ENCODE results near the gene SKIC2.

SKIC2 gene

GRCh38 chr6:31945507-31946369 is 13.2 kb upstream of the SKIC2 start, which contains the start of gene CFB:
Gene CFB (plus strand): TSS chr6:31946095. CDS start chr6:31946222, 127 bp downstream.
- DNase-seq, result no peak

GRCh38 chr6:31946370-31946885 is 12.5 kb upstream of the SKIC2 start:
- DNase-seq, result no peak

GRCh38 chr6:31947070-31947675 is 11.8 kb upstream of the SKIC2 start:
- no peak for DNase-seq

- DNase-seq, result no peak
Measured at GRCh38 chr6:31947864-31948263, 11.1 kb upstream of the SKIC2 start.

GRCh38 chr6:31948306-31948705 is 10.7 kb upstream of the SKIC2 start:
- no peak for DNase-seq

- DNase-seq, result no peak
Measured at GRCh38 chr6:31948753-31949413, 10.1 kb upstream of the SKIC2 start.

GRCh38 chr6:31949926-31950548 is 8.9 kb upstream of the SKIC2 start:
- DNase-seq, result no peak

GRCh38 chr6:31952140-31952805 is 6.7 kb upstream of the SKIC2 start:
- DNase-seq, result peak; percentile 44

- DNase-seq, result no peak
Measured at GRCh38 chr6:31952890-31953289, 6.1 kb upstream of the SKIC2 start.

- no peak for DNase-seq
Measured at GRCh38 chr6:31954511-31954910, 4.5 kb upstream of the SKIC2 start.

- DNase-seq, result no peak
Measured at GRCh38 chr6:31956796-31957195, 2.2 kb upstream of the SKIC2 start.

- no peak for DNase-seq
Measured at GRCh38 chr6:31958412-31958740, 599 bp upstream of the SKIC2 start.

GRCh38 chr6:31961616-31962015 is 2.6 kb downstream of the SKIC2 start:
- no peak for DNase-seq

- no peak for DNase-seq
Measured at GRCh38 chr6:31963921-31964320, 4.9 kb downstream of the SKIC2 start.

GRCh38 chr6:31965700-31966099 is 6.7 kb downstream of the SKIC2 start:
- no peak for DNase-seq

- no peak for DNase-seq
Measured at GRCh38 chr6:31966506-31966905, 7.5 kb downstream of the SKIC2 start.

GRCh38 chr6:31966997-31967925 is 8.3 kb downstream of the SKIC2 start:
- no peak for DNase-seq

- DNase-seq, result no peak
Measured at GRCh38 chr6:31967926-31968320, 8.9 kb downstream of the SKIC2 start.

- no peak for DNase-seq
Measured at GRCh38 chr6:31968326-31968725, 9.4 kb downstream of the SKIC2 start.

- no peak for DNase-seq
Measured at GRCh38 chr6:31968791-31969711, 10.1 kb downstream of the SKIC2 start.
